Neuron (in vitro differentiated cells): Measurements from ENCODE around the gene PNPLA3.

Source experiments
- H2AFZ ChIP-seq: one replicate; pipeline ENCODE4 v1.6.1; 2013; ENCODE audit warnings: low read depth, mild to moderate bottlenecking, inconsistent platforms, low read length, moderate library complexity
- H3K27me3 ChIP-seq: one replicate; pipeline ENCODE4 v1.6.1; 2013; ENCODE audit warnings: low read length; ENCODE audit not compliant: insufficient read depth
- H3K36me3 ChIP-seq: one replicate; pipeline ENCODE4 v1.6.1; 2013; ENCODE audit warnings: low read length; ENCODE audit not compliant: insufficient read depth
- H3K4me1 ChIP-seq: one replicate; pipeline ENCODE4 v1.6.1; 2013; ENCODE audit warnings: low read length; ENCODE audit not compliant: insufficient read depth
- H3K4me3 ChIP-seq: 2 replicates; pipeline ENCODE4 v1.5.1; 2013; ENCODE audit warnings: mild to moderate bottlenecking, low read length, moderate library complexity
- H3K9me3 ChIP-seq: one replicate; pipeline ENCODE4 v1.6.1; 2013; ENCODE audit warnings: low read length

Gene PNPLA3

DNA sequence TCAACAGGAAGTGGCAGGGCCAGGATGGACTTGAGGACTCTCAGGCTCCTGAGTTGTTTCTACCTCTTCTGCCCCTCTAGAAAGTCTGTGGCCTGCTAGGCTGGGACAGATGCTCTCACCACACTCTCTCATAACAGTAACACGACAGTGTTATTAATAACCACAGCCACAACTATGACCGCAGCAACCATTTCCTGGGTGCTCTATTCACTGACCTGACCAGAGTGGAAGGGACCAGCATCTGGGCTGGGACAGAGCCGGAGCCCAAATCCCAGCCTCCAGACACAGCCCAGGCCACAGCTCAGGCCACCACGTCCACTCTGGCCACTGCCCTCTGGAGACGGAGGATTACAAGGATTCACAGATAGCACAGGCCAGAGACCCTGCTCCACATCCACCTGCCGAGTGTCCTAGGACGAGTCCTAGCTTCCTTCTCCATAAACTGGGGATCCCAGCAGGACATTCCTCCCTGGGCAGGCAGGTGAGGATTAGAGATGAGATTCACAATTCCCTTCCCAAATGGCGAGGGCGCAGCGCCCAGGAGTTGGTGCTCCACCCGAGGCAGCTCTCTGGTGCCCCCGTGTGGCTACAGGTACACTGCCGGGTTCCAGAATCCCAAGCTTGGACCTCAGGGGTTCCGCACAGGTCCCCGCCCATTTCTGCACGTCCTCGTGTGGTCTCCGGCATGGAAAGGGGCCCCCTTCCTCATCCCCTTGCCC is 38.8 kb upstream of the PNPLA3 start:
- H3K27me3 ChIP-seq = peaks cover 8% of the 10 kb centered on the region

DNA sequence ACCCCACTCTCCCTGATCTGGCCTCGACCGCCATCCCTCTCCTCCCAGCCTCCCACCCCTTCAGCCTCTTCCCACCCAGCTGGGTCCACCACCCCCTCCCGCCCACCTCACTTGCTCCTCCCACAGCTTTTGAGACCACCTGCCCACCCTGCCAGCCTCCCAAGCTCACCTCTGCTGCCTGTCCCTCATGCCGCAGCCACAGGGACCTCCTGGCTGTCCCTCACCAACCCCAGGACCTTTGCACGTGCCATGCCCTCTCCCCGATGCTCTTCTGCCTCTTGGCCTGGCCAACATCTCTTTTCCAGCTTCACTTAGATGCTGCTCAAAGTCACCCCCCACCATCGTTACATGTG is 38.3 kb upstream of the PNPLA3 start:
- H3K36me3 ChIP-seq = no peaks in the 10 kb centered on the region
- no peak overlapping the region for H2AFZ ChIP-seq
- H3K9me3 ChIP-seq = no peaks in the 10 kb centered on the region
- H3K4me3 ChIP-seq = no peak overlapping the region
- H3K4me1 ChIP-seq = no peaks in the 10 kb centered on the region
- peaks cover 14% of the 10 kb centered on the region for H3K27me3 ChIP-seq

More for the DNA sequence above, 38.8 kb upstream of the PNPLA3 start:
- Histone ChIP-seq H3K9me3 (no peaks in the 10 kb centered on the region), H3K36me3 (no peaks in the 10 kb centered on the region), H3K4me3 (no peak overlapping the region), H3K4me1 (no peaks in the 10 kb centered on the region), H2AFZ (no peak overlapping the region)

DNA sequence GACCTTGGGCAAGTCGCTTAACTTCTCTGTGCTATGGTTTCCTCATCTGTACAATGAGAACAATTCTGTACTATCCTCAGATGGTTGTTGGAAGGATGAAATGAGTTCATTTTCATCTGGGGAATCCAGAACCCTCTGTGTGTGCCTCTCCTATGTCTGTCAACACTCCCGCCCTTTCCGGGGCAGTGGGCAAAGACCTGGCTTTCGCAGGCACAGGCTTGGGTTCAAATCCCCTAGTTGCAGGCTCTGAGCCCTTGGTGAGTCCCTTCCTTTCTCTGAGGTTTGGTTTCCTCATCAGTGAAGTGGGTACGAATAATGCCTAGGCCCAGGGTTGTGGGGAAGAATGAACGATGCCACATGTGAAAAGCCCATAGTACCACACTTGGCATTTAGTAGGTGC is 37.8 kb upstream of the PNPLA3 start:
- no peaks in the 10 kb centered on the region for H3K4me1 ChIP-seq
- no peaks in the 10 kb centered on the region for H3K9me3 ChIP-seq
- no peaks in the 10 kb centered on the region for H3K36me3 ChIP-seq
- no peak overlapping the region for H2AFZ ChIP-seq
- H3K4me3 ChIP-seq = no peak overlapping the region
- H3K27me3 ChIP-seq = peaks cover 19% of the 10 kb centered on the region

DNA sequence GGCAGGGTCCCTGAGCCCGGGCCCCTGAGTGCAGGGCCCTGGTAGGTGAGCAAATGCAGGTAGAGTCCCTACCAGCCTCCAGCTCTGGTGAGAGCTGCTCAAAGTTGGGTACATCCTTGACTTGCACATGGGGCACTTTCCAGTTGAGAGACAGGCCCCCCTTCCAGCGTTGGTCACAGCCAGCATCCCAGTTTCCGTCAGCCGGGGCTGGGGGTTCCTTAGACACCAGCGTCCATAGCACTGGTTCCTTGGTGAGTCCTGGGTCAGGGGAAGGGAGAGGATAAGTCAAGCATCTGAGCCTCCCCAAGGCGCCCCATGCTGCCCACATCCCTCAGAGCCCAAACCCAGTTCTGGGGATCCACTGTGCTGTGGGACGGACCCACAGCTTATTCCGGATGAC is 37.4 kb upstream of the PNPLA3 start:
- Histone ChIP-seq H3K4me3 (no peak overlapping the region), H3K4me1 (no peaks in the 10 kb centered on the region)

DNA sequence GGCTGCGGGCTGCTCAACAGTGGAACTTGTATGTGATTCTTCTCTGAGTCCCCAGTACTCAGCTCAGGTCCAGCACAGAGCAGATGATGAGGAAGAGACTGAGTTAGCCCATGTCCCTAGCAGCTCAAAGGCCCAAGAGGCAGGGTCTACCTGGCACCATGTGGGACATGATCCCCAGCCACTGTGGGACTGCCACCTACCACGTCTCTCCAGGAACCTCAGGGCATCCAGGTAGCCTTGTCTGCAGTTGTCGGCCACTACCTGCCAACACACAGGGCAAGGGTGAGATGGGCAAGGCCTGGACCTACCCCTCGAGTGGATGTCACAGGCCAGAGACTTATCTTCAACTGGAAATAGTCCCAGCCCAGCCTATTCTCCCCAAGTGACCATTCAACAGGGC is 36.2 kb upstream of the PNPLA3 start:
- H3K9me3 ChIP-seq = no peaks in the 10 kb centered on the region
- peaks cover 35% of the 10 kb centered on the region for H3K27me3 ChIP-seq
- H2AFZ ChIP-seq = no peak overlapping the region
- H3K4me1 ChIP-seq = no peaks in the 10 kb centered on the region
- H3K4me3 ChIP-seq = no peak overlapping the region
- no peaks in the 10 kb centered on the region for H3K36me3 ChIP-seq

More for the DNA sequence above, 37.4 kb upstream of the PNPLA3 start:
- Histone ChIP-seq H3K9me3 (no peaks in the 10 kb centered on the region), H2AFZ (no peak overlapping the region), H3K36me3 (no peaks in the 10 kb centered on the region), H3K27me3 (peaks cover 23% of the 10 kb centered on the region)

DNA sequence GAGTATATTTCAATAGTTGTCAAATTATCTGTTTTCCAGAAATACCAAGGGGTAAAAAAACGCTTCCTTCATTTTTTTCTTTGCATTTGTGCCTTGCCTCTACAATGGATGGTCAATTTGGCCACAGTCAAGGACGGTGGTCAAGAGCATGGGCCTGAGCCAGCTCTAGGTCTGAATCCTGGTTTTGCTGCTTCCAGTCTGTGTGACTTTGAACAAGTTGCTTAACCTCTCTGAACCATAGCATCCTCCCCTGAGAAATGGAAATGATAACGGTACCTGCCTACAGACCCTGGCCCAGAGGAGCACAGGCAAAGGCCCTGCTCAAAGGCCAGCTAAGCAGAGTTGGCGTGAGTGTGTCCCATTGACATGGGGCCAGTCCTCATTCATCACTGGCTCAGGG is 34.9 kb upstream of the PNPLA3 start:
- no peak overlapping the region for H3K4me3 ChIP-seq
- no peaks in the 10 kb centered on the region for H3K9me3 ChIP-seq
- peaks cover 47% of the 10 kb centered on the region for H3K27me3 ChIP-seq
- H2AFZ ChIP-seq = no peak overlapping the region
- no peaks in the 10 kb centered on the region for H3K4me1 ChIP-seq
- H3K36me3 ChIP-seq = no peaks in the 10 kb centered on the region

DNA sequence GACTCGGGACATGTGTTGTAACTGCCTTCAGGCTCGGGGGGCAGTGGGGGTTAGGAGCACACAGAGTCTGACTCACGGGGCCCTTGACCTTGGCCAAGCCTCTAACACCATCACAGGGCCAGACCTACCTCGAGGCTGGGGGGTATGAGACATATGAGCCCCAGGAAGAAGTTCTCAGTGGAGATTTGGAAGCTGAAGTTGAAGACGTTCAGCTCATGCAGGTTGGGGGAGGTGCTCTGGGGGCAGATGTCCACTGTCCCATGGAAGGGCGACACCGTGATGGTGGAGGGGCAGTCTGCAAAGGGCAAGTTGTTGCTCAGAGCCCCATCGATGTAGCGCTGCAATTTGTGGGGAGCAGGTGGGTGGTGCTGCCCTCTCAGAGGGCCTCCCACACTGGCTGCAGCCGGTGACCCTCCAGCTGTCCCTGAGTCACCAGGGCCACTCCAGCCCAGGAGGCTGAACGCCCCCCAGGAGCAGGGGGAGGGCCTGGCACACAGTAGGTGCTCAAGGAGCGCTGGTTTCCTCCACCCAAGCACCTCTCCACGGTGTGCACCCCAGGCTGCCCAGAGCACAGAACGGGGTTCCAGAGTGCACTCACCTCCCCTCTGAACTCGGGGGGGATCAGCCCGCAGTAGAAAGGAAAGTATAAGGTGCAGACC is 34.3 kb upstream of the PNPLA3 start:
- Histone ChIP-seq H3K27me3 (peaks cover 53% of the 10 kb centered on the region), H3K4me1 (no peaks in the 10 kb centered on the region), H3K9me3 (no peaks in the 10 kb centered on the region), H2AFZ (no peak overlapping the region), H3K4me3 (no peak overlapping the region), H3K36me3 (no peaks in the 10 kb centered on the region)

DNA sequence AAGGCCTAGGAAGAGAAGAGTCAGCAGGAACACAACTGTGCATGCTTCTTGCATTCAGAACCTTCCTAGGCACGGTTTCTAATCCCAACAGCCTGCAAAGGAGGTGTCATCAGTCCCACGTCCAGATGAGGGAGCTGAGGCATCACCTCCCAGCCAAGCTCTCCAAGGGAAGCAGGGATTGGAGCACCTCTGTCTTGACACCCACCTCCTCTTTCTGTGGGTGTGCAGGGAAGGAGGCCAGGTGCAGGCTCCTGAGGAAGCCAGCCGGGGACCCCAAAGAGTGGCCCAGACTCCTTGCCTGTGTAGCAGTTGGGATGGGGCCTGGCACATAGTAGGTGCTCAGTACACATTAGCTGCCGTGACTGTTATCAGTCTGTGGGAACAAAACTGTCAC is 33.7 kb upstream of the PNPLA3 start:
- Histone ChIP-seq H3K27me3 (peaks cover 56% of the 10 kb centered on the region), H2AFZ (no peak overlapping the region), H3K9me3 (no peaks in the 10 kb centered on the region), H3K4me1 (no peaks in the 10 kb centered on the region), H3K4me3 (no peak overlapping the region), H3K36me3 (no peaks in the 10 kb centered on the region)

DNA sequence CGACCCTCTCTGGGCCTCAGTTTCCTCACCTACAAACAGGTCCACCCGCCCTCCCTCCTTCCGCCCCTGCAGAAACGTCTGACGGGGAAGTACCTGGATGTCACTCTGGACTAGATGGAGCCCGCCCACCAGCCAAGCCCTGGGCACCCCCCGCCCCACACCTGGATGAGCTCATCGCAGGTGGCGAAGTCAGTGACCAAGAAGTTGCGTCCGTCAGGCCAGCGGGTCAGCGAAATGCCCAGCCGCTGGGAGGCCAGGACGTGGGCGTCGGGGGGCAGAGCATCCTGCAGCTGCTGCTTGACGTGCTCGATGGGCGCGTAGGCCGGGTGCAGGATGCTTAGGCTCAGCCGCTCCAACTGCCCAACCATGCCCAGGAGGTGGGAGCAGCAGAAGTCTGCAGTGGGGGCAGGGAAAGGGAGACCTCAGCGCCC is 32.7 kb upstream of the PNPLA3 start:
- Histone ChIP-seq H3K4me3 (no peak overlapping the region), H3K36me3 (no peaks in the 10 kb centered on the region), H3K27me3 (peaks cover 64% of the 10 kb centered on the region)

DNA sequence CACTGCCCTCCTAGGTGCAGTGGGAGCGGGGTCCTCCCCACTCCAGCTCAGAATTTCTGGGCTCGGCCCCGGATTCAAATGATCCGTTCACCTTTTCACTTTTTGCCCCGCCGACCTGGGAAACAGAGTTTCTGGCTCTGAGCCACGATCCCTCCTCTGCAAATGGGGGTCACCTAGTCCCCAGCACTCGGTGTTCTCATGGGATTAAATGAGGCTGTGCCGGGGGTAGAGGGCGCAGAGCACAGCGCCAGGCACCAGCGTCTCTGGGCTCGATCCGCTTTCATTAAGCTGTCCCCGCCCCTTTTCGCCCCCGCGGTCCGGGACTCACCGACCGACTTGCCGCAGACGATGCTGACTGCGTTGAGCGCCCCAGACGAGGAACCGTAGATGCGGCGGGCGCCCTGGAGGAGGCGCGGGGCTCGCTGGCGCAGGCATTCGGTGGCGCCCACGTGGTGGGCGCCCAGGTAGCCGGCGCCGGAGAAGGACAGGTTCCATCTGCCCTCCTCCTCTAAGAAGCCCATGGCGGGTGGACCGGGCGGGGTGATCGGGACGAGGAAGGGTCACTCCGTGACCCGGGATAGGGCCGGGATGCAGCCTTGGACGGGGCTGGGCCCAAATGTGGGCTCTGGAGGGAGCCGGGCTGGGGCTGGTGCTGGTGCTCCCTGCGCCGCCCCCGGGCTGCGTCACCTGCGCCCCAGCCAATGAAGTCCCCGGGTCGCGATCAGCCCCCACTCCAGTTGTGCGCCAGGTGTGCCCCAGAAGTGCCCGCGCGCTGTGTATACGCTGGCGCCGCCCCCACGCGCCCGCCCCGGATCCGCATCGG is 32.0 kb upstream of the PNPLA3 start, which contains the start of gene PNPLA5:
Gene PNPLA5, minus strand, starts transcription at position 654 of the 823 bp plus-strand sequence. Its CDS starts 133 bp downstream, at position 521.
- no peaks in the 10 kb centered on the region for H3K36me3 ChIP-seq
- H3K27me3 ChIP-seq = peaks cover 66% of the 10 kb centered on the region
- no peak within 1 kb of the TSS for H2AFZ ChIP-seq
- H3K4me1 ChIP-seq = no peaks in the 10 kb centered on the region
- H3K4me3 ChIP-seq = no peak within 1 kb of the TSS
- H3K9me3 ChIP-seq = no peaks in the 10 kb centered on the region

More for the DNA sequence above, 32.7 kb upstream of the PNPLA3 start:
- Histone ChIP-seq H3K4me1 (no peaks in the 10 kb centered on the region), H3K9me3 (no peaks in the 10 kb centered on the region), H2AFZ (no peak overlapping the region)

DNA sequence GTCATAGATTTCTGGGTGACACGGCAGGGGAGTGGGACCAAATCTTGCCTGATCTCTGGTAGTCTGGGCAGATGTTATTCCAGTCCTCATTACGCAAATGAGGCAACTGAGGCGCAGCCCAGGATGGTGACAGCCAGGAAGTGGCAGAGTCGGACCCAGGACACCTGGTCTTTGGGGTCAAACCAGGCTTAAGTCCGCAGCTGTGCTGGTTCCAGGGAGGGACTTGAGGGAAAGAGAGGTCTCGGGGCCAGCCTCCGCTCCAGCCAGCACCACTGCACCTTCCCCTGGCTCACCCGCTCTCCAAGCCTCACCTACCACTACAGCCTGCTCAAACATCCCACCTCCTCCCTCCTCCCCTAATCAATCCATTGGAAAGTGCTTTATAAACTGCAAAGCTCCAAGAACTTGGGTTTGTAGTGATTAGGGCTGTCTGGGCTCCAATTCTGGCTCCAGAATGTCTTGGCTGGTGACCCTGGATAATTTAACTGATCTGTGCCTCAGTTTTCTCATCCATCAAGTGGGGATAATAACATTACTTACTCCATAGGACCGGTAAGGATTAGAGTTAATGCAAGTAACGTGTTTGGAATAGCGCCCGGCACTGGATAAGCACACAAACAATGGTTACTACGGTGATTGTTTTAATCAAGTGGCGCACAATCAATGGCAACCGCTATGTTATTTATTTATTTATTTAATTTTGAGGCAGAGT is 31.3 kb upstream of the PNPLA3 start:
- no peaks in the 10 kb centered on the region for H3K36me3 ChIP-seq
- no peak overlapping the region for H3K4me3 ChIP-seq
- H3K9me3 ChIP-seq = no peaks in the 10 kb centered on the region
- no peak overlapping the region for H2AFZ ChIP-seq
- H3K4me1 ChIP-seq = no peaks in the 10 kb centered on the region
- peaks cover 66% of the 10 kb centered on the region for H3K27me3 ChIP-seq

DNA sequence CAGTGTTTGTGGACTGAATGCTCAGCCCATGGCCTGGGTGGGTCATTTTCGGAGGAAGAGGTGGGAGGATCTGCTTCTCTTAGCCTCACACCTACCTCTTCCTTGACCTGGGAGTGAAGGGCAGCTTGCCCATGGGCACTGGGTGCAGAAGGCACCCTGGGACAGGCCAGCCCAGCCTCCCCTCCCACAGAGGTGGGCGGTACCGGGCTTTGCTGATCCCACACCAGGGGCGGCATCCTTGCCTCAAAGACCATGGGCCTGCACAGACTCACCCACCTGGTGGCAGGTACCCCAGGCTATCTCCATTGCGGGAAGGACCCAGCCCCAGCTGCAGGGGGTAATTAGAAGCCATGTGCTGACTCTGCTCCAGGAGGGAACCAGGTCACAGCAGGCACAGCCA is 30.3 kb upstream of the PNPLA3 start:
- no peak overlapping the region for H2AFZ ChIP-seq
- H3K4me1 ChIP-seq = no peaks in the 10 kb centered on the region
- H3K4me3 ChIP-seq = no peak overlapping the region
- peaks cover 71% of the 10 kb centered on the region for H3K27me3 ChIP-seq
- no peaks in the 10 kb centered on the region for H3K9me3 ChIP-seq
- H3K36me3 ChIP-seq = no peaks in the 10 kb centered on the region
